AG04450 (cell line): ENCODE results near the gene CHKA. TPM values are rescaled to one million over a fixed set of nuclear protein-coding genes. Genes with fewer than 3 reads are reported as not detected.

Experiments used
- CTCF ChIA-PET: fragments of 300-600, 350-600 bp; formaldehyde crosslinking; extraction: SDS; loops from one replicate; lab custom pipeline; 2022; ENCODE audit warnings: antibody characterized with exemption, inconsistent platforms; lab: Charles Lee
- POLR2A ChIA-PET: fragments of 350-600 bp; formaldehyde crosslinking; extraction: SDS; loops from one replicate; lab custom pipeline; 2021; ENCODE audit warnings: antibody characterized with exemption, inconsistent platforms; lab: Yijun Ruan, JAX
- DNase-seq: peaks from one replicate; pipeline ENCODE4 v3.0.0-alpha.2; 2011; ENCODE audit warnings: low read depth, low spot score
- H3K27ac ChIP-seq: one replicate; pipeline ENCODE4 v1.5.1; 2012; ENCODE audit warnings: low read depth, low read length, control low read depth
- H3K27me3 ChIP-seq: one replicate; pipeline ENCODE4 v1.6.0; 2012; ENCODE audit warnings: low read length; ENCODE audit not compliant: control insufficient read depth, insufficient read depth
- H3K4me3 ChIP-seq: 2 replicates; pipeline ENCODE4 v1.5.1; 2011; ENCODE audit warnings: mild to moderate bottlenecking, low read depth, low read length, control low read depth
- H3K9me3 ChIP-seq: 2 replicates; pipeline ENCODE4 v1.5.1; 2012; ENCODE audit warnings: low read length; ENCODE audit not compliant: control insufficient read depth, insufficient read depth
- polyA plus RNA-seq: library from polyadenylated mRNA; depleted of rRNA; stranded (reverse); fragments of >200 nt; gene quantifications from 2 replicates; pipeline ENCODE4 v1.2.3, GENCODE V29; 2011
- TF ChIP-seq, protein P1 (sequence below): IDR thresholded peaks from 2 replicates; pipeline ENCODE4 v1.5.1; 2011; ENCODE audit warnings: low read depth, low read length, control low read depth, inconsistent platforms

Gene CHKA
- polyA plus RNA-seq, 1 experiment, result 12.5 TPM

GRCh38 chr11:68148879-68149278 is 27.7 kb upstream of the CHKA start:
- TF ChIP-seq, protein P1, sequence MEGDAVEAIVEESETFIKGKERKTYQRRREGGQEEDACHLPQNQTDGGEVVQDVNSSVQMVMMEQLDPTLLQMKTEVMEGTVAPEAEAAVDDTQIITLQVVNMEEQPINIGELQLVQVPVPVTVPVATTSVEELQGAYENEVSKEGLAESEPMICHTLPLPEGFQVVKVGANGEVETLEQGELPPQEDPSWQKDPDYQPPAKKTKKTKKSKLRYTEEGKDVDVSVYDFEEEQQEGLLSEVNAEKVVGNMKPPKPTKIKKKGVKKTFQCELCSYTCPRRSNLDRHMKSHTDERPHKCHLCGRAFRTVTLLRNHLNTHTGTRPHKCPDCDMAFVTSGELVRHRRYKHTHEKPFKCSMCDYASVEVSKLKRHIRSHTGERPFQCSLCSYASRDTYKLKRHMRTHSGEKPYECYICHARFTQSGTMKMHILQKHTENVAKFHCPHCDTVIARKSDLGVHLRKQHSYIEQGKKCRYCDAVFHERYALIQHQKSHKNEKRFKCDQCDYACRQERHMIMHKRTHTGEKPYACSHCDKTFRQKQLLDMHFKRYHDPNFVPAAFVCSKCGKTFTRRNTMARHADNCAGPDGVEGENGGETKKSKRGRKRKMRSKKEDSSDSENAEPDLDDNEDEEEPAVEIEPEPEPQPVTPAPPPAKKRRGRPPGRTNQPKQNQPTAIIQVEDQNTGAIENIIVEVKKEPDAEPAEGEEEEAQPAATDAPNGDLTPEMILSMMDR, result no peak
- ChIA-PET POLR2A (no interaction called here), CTCF (no interaction called here)
- H3K9me3 ChIP-seq, result no peaks in the 10 kb centered on the region
- H3K27ac ChIP-seq, result no peak overlapping the region
- no peaks in the 10 kb centered on the region for H3K27me3 ChIP-seq
- no peak for DNase-seq
- H3K4me3 ChIP-seq, result no peak overlapping the region

GRCh38 chr11:68148071-68148805 is 27.1 kb upstream of the CHKA start:
- H3K9me3 ChIP-seq, result no peaks in the 10 kb centered on the region
- H3K27ac ChIP-seq, result no peak overlapping the region
- H3K27me3 ChIP-seq, result no peaks in the 10 kb centered on the region
- TF ChIP-seq, protein P1, result no peak
- ChIA-PET POLR2A (no interaction called here), CTCF (no interaction called here)
- no peak for DNase-seq
- H3K4me3 ChIP-seq, result no peak overlapping the region

- no peak for DNase-seq
- ChIA-PET CTCF (interaction anchor here (0.5 kb wide), 1 partner anchor 303 kb away, joined by 3 read pairs; no protein-coding TSS in a partner anchor), POLR2A (interaction anchor here (1.5 kb wide), 1 partner anchor 28 kb away, joined by 3 read pairs; no protein-coding TSS in a partner anchor)
- no peak overlapping the region for H3K27ac ChIP-seq
- H3K4me3 ChIP-seq, result no peak overlapping the region
- H3K9me3 ChIP-seq, result no peaks in the 10 kb centered on the region; the same call in 1 of the 2 replicates
- TF ChIP-seq, protein P1, result no peak
- H3K27me3 ChIP-seq, result no peaks in the 10 kb centered on the region
Observed at GRCh38 chr11:68146704-68147474, 25.7 kb upstream of the CHKA start.

DNA sequence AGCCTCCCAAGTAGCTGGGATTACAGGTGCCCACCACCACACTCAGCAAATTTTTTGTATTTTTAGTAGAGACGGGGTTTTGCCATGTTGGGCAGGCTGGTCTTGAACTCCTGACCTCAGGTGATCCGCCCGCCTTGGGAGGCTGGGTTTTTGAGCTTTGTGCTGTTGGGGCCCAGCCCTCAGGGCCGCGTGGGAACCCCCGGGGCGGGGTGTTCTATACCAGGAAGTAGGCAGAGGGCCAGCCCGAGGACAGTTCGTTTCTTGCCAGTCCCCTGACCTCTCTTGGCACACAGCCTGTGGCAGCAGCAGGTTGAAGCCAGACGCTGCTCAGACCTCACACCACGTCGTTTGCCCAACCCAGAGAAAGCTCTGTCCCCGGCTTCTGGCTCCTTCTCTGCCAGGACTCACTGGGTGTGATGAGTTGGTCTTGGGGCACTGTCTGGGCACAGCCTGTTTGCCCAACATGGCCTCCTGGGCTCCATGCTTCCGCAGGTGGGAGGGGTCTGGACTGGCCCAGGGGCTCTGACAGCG is 24.9 kb upstream of the CHKA start:
- TF ChIP-seq, protein P1, result no peak
- Histone ChIP-seq H3K9me3 (no peaks in the 10 kb centered on the region; the same call in 1 of the 2 replicates), H3K27me3 (no peaks in the 10 kb centered on the region), H3K27ac (no peak overlapping the region), H3K4me3 (no peak overlapping the region)
- POLR2A ChIA-PET, result interaction anchor here (1.5 kb wide), 1 partner anchor 27 kb away, joined by 3 read pairs; no protein-coding TSS in a partner anchor
- CTCF ChIA-PET, result interaction anchor here (0.5 kb wide), 1 partner anchor 304 kb away, joined by 3 read pairs; no protein-coding TSS in a partner anchor
- no peak for DNase-seq
